DND-41 (cell line): ENCODE results near the gene DOP1B.

Experiments
- ATAC-seq: fragments of 200-7000 bp; cut with Tn5 transposase; 3 replicates; pipeline ENCODE4 v1.9.1; 2021; ENCODE audit warnings: low read depth; ENCODE audit not compliant: insufficient read depth
- DNase-seq: peaks from one replicate; pipeline ENCODE4 v3.0.0-alpha.2; 2020
- H2AFZ ChIP-seq: 2 replicates; pipeline ENCODE4 v1.6.0; 2012; ENCODE audit warnings: low read depth, low read length
- H3K27ac ChIP-seq: 2 replicates; pipeline ENCODE4 v1.5.1; 2012; ENCODE audit warnings: low read length, inconsistent platforms
- H3K27me3 ChIP-seq: fragments of 200-600 bp; sonication (generic); 2 replicates; pipeline ENCODE4 v1.6.0; 2012; ENCODE audit warnings: low read length, mild to moderate bottlenecking, inconsistent platforms; ENCODE audit not compliant: insufficient read depth, poor library complexity
- H3K36me3 ChIP-seq: 2 replicates; pipeline ENCODE4 v1.5.1; 2012; ENCODE audit warnings: low read length, inconsistent platforms; ENCODE audit not compliant: insufficient read depth
- H3K4me1 ChIP-seq: 2 replicates; pipeline ENCODE4 v1.5.1; 2012; ENCODE audit warnings: mild to moderate bottlenecking, low read length; ENCODE audit not compliant: insufficient read depth
- H3K4me2 ChIP-seq: 2 replicates; pipeline ENCODE4 v1.6.0; 2012; ENCODE audit warnings: mild to moderate bottlenecking, moderate library complexity, low read length, inconsistent platforms; ENCODE audit not compliant: insufficient read depth
- H3K4me3 ChIP-seq, 2 experiments: fragments of 200-600 bp in 1 of 2; shearing (Covaris generic) in 1 of 2; 2 replicates each; pipeline ENCODE4 v1.5.1; 2012 to 2016; ENCODE audit warnings: inconsistent platforms in 2 of 2, low read length in 2 of 2, mild to moderate bottlenecking in 2 of 2, low read depth in 1 of 2, moderate library complexity in 1 of 2
- H3K79me2 ChIP-seq: 2 replicates; pipeline ENCODE4 v1.6.0; 2012; ENCODE audit warnings: low read length, inconsistent platforms; ENCODE audit not compliant: insufficient read depth
- H3K9ac ChIP-seq: 2 replicates; pipeline ENCODE4 v1.6.0; 2012; ENCODE audit warnings: low read depth, mild to moderate bottlenecking, inconsistent platforms, low read length, moderate library complexity
- H3K9me3 ChIP-seq: 2 replicates; pipeline ENCODE4 v1.5.1; 2012; ENCODE audit warnings: low read length, moderate library complexity, mild to moderate bottlenecking, inconsistent platforms; ENCODE audit not compliant: insufficient read depth, severe bottlenecking
- H4K20me1 ChIP-seq: 2 replicates; pipeline ENCODE4 v1.6.0; 2012; ENCODE audit warnings: low read length; ENCODE audit not compliant: insufficient read depth
- CTCF ChIP-seq: IDR thresholded peaks from 2 replicates; pipeline ENCODE4 v1.5.1; 2012; ENCODE audit warnings: borderline replicate concordance, low read length, moderate library complexity, mild to moderate bottlenecking; ENCODE audit not compliant: poor library complexity, severe bottlenecking; ENCODE audit errors: extremely low read depth
- EZH2 ChIP-seq: IDR thresholded peaks from 3 replicates; pipeline ENCODE4 v1.6.1; 2012; ENCODE audit warnings: borderline replicate concordance, low read depth, mild to moderate bottlenecking, moderate library complexity, low read length, inconsistent platforms; ENCODE audit not compliant: severe bottlenecking

DOP1B gene

GRCh38 chr21:36159356-36159921 is 2.8 kb downstream of the DOP1B start:
- peaks cover 2% of the 10 kb centered on the region; the same call in 1 of the 2 replicates for H4K20me1 ChIP-seq
- H3K4me2 ChIP-seq, result no peak overlapping the region
- DNase-seq (no peak), ATAC-seq (no peak)
- H3K27me3 ChIP-seq, result no peaks in the 10 kb centered on the region
- no peak overlapping the region for H3K9ac ChIP-seq
- H3K9me3 ChIP-seq, result no peaks in the 10 kb centered on the region
- no peak overlapping the region for H3K4me3 ChIP-seq
- no peak overlapping the region for H2AFZ ChIP-seq
- no peak for TF ChIP-seq CTCF
- no peak for TF ChIP-seq EZH2
- H3K27ac ChIP-seq, result no peak overlapping the region
- no peaks in the 10 kb centered on the region; the same call in 1 of the 2 replicates for H3K36me3 ChIP-seq
- peaks cover 8% of the 10 kb centered on the region for H3K79me2 ChIP-seq
- peaks cover 26% of the 10 kb centered on the region for H3K4me1 ChIP-seq

- Histone ChIP-seq H3K79me2 (peaks cover 8% of the 10 kb centered on the region), H3K4me1 (peaks cover 21% of the 10 kb centered on the region), H3K27me3 (no peaks in the 10 kb centered on the region), H3K27ac (no peak overlapping the region), H3K9me3 (no peaks in the 10 kb centered on the region), H4K20me1 (peaks cover 2% of the 10 kb centered on the region; the same call in 1 of the 2 replicates), H3K9ac (no peak overlapping the region), H2AFZ (no peak overlapping the region), H3K4me3 (no peak overlapping the region), H3K4me2 (no peak overlapping the region), H3K36me3 (peaks cover 7% of the 10 kb centered on the region)
- TF ChIP-seq CTCF (no peak), EZH2 (no peak)
- ATAC-seq (no peak), DNase-seq (no peak)
These were observed 4.2 kb downstream of the DOP1B start for GRCh38 chr21:36160850-36161178.

- TF ChIP-seq CTCF, result no peak
- TF ChIP-seq EZH2, result no peak
- H2AFZ ChIP-seq, result no peak overlapping the region
- H3K36me3 ChIP-seq, result peaks cover 17% of the 10 kb centered on the region
- peaks cover 2% of the 10 kb centered on the region; the same call in 1 of the 2 replicates for H4K20me1 ChIP-seq
- H3K27ac ChIP-seq, result no peak overlapping the region
- H3K79me2 ChIP-seq, result peaks cover 2% of the 10 kb centered on the region; the same call in 1 of the 2 replicates
- no peaks in the 10 kb centered on the region for H3K9me3 ChIP-seq
- no peaks in the 10 kb centered on the region for H3K27me3 ChIP-seq
- H3K4me3 ChIP-seq, result no peak overlapping the region
- no peak overlapping the region for H3K9ac ChIP-seq
- DNase-seq, result no peak
- peaks cover 13% of the 10 kb centered on the region for H3K4me1 ChIP-seq
- no peak for ATAC-seq
- H3K4me2 ChIP-seq, result no peak overlapping the region
These were observed 6.0 kb downstream of the DOP1B start for GRCh38 chr21:36162631-36163030.
